T-helper 1 cell treated with Interleukin-12 subunit alpha and Interleukin-12 subunit beta and Interleukin-4 antibody, amounts not matched to agents 30 μg/mL and 1 μg/mL, for 36 hours (primary cell): ENCODE data around the gene TRIM34.
A peak's percentile ranks its signal among the peaks of the same experiment; 100 is the strongest.
"Not testable (repeated sequence)": the region's sequence is repeated elsewhere in the genome, so short reads cannot be mapped to it uniquely, and the experiment has no call there.

Experiments
- H3K27ac Mint-ChIP-seq: one replicate; pipeline ENCODE4 v1.8.0; 2021; ENCODE audit warnings: mild to moderate bottlenecking, mixed read lengths
- H3K27me3 Mint-ChIP-seq: one replicate; pipeline ENCODE4 v1.8.0; 2021; ENCODE audit warnings: low read depth, mixed read lengths
- H3K36me3 Mint-ChIP-seq: one replicate; pipeline ENCODE4 v1.8.0; 2021; ENCODE audit warnings: low read depth, mixed read lengths
- H3K4me1 Mint-ChIP-seq: one replicate; pipeline ENCODE4 v1.8.0; 2021; ENCODE audit warnings: low read depth, mixed read lengths
- H3K4me3 Mint-ChIP-seq: one replicate; pipeline ENCODE4 v1.8.0; 2021; ENCODE audit warnings: mild to moderate bottlenecking, moderate library complexity, mixed read lengths
- H3K9me3 Mint-ChIP-seq: one replicate; pipeline ENCODE4 v1.8.0; 2021; ENCODE audit warnings: mixed read lengths

Gene TRIM34

GRCh38 chr11:5684646-5685362, 60.0 kb downstream of the TRIM34 start, which contains the start of gene TRIM5:
TSS of gene TRIM5 (minus strand) at chr11:5685074. CDS start at chr11:5680177, 4,897 bp downstream.
- Mint-ChIP-seq H3K27ac (peak within 1 kb of the TSS; percentile 98), H3K36me3 (peaks cover 14% of the 10 kb centered on the region), H3K4me3 (peak within 1 kb of the TSS; percentile 98), H3K4me1 (peaks cover 38% of the 10 kb centered on the region), H3K27me3 (no peaks in the 10 kb centered on the region), H3K9me3 (no peaks in the 10 kb centered on the region)

DNA sequence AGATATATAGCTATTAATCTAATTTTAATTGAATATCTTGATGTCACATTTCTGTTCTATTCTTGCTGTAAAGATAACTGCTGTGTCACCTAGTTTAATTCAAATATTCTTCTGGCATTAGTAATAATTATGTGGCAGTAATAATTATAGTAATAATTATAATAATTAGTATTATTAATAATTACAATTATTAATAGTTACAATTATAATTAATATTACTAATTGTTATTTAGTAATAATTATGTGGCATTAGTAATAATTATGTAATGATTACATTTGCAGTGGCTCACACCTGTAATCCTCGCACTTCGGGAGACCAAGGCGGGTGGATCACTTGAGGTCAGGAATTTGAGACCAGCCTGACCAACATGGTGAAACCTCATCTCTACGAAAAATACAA, 61.6 kb downstream of the TRIM34 start:
- Mint-ChIP-seq H3K27me3 (no peaks in the 10 kb centered on the region), H3K27ac (no peak overlapping the region), H3K9me3 (no peaks in the 10 kb centered on the region), H3K4me3 (no peak overlapping the region), H3K36me3 (peaks cover 20% of the 10 kb centered on the region), H3K4me1 (peaks cover 38% of the 10 kb centered on the region)

DNA sequence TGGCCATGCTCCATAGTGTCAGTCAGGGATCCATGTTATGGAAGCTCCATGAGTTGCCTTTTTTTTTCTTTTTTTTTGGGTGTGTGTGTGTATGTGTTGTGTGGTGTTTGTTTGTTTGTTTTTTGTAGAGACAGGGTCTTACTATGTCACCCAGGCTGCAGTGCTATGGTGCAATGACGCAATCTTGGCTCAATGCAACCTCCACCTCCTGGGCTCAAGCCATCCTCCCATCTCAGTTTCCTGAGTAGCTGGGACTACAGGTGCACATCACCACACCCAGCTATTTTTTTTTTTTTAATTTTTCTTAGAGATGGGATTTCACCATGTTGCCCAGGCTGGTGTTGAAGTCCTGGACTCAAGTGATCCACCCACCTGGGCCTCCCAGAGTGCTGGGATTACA, 63.7 kb downstream of the TRIM34 start:
- Mint-ChIP-seq H3K27ac (peak overlapping the region; percentile 46), H3K9me3 (no peaks in the 10 kb centered on the region), H3K27me3 (no peaks in the 10 kb centered on the region), H3K4me1 (peaks cover 43% of the 10 kb centered on the region), H3K36me3 (peaks cover 29% of the 10 kb centered on the region), H3K4me3 (no peak overlapping the region)

GRCh38 chr11:5689551-5689983, 64.8 kb downstream of the TRIM34 start, which contains the start of gene TRIM22:
TSS of gene TRIM22 (plus strand) at chr11:5689790. CDS start at chr11:5696233, 6,443 bp downstream.
- Mint-ChIP-seq H3K4me1 (peaks cover 41% of the 10 kb centered on the region), H3K27ac (peak within 1 kb of the TSS; percentile 88), H3K27me3 (no peaks in the 10 kb centered on the region), H3K4me3 (peak within 1 kb of the TSS; percentile 92), H3K36me3 (peaks cover 36% of the 10 kb centered on the region), H3K9me3 (no peaks in the 10 kb centered on the region)

- Mint-ChIP-seq H3K9me3 (no peaks in the 10 kb centered on the region), H3K27ac (peak overlapping the region; percentile 88), H3K27me3 (no peaks in the 10 kb centered on the region), H3K4me1 (peaks cover 39% of the 10 kb centered on the region), H3K4me3 (peak overlapping the region; percentile 92), H3K36me3 (peaks cover 38% of the 10 kb centered on the region)
Observed at GRCh38 chr11:5690216-5690615, 65.4 kb downstream of the TRIM34 start.

DNA sequence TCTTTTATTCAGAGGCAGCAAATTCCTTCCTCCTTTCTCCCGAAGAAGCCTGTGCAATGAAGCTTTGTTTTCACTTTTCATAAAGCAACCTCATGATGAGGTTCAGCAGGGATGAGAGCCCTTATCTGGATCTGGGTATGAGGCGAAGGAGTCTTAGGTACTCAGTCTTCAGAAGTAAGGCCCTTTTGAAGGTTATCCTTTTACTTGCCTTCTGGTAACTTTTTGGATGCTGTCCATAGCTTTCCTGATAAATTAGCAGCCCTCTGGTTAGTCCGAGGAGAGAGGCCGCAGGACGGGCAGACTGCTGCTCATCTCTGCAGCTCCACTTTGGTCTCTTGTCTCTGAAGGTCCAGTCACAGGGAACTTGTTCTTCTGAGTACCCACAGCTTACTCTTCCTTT, 65.9 kb downstream of the TRIM34 start:
- H3K4me3 Mint-ChIP-seq = peak overlapping the region; percentile 92
- H3K27me3 Mint-ChIP-seq = no peaks in the 10 kb centered on the region
- peak overlapping the region; percentile 88 for H3K27ac Mint-ChIP-seq
- peaks cover 38% of the 10 kb centered on the region for H3K36me3 Mint-ChIP-seq
- peaks cover 38% of the 10 kb centered on the region for H3K4me1 Mint-ChIP-seq
- no peaks in the 10 kb centered on the region for H3K9me3 Mint-ChIP-seq

- Mint-ChIP-seq H3K4me3 (peak overlapping the region; percentile 92), H3K4me1 (peaks cover 42% of the 10 kb centered on the region), H3K27ac (peak overlapping the region; percentile 88), H3K36me3 (peaks cover 43% of the 10 kb centered on the region)
- H3K9me3 Mint-ChIP-seq, H3K27me3 Mint-ChIP-seq: not testable (repeated sequence)
Observed at GRCh38 chr11:5691238-5691963, 66.6 kb downstream of the TRIM34 start.

DNA sequence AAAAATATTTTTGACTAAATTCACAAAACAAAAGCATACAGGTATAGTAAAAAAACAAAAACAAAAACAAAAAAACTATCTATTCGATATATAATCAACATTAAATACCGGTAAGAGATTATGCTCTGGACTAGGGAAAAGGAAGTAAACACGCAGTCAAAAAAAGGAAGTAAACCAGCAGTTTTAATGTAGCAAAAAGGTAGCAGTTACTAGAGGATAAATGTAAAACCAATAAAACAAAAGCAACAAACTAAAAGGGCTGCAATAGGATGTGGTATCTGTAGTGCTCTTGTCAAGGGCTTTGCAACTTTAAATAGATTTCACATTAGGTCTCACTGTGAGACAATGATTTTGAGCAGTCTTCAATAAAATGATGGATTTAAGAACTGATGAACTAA, 67.2 kb downstream of the TRIM34 start:
- Mint-ChIP-seq H3K9me3 (no peaks in the 10 kb centered on the region), H3K27me3 (no peaks in the 10 kb centered on the region), H3K27ac (peak overlapping the region; percentile 67), H3K4me1 (peaks cover 44% of the 10 kb centered on the region), H3K4me3 (peak overlapping the region; percentile 92), H3K36me3 (peaks cover 47% of the 10 kb centered on the region)
